Measurements from ENCODE around the gene CD86.
"Not testable (repeated sequence)": the region's sequence is repeated elsewhere in the genome, so short reads cannot be mapped to it uniquely, and the experiment has no call there.

CD86 gene

GRCh38 chr3:122055215-122055614, at the start of gene CD86:
Gene CD86 (plus strand): TSS chr3:122055362. CDS start chr3:122055490, 128 bp downstream.
- no peak for DNase-seq

- DNase-seq = no peak
These were observed 48.9 kb upstream of the CD86 start for GRCh38 chr3:122006267-122006666.

GRCh38 chr3:122008166-122008565, 47.0 kb upstream of the CD86 start:
- no peak for DNase-seq

GRCh38 chr3:122010506-122010905, 44.7 kb upstream of the CD86 start:
- no peak for DNase-seq

GRCh38 chr3:122011396-122011795, 43.8 kb upstream of the CD86 start:
- no peak for DNase-seq

GRCh38 chr3:122012821-122013220, 42.3 kb upstream of the CD86 start:
- no peak for DNase-seq

- no peak for DNase-seq
These were observed 41.7 kb upstream of the CD86 start for GRCh38 chr3:122013448-122013925.

- DNase-seq = no peak
These were observed 40.4 kb upstream of the CD86 start for GRCh38 chr3:122014741-122015140.

- no peak for DNase-seq
These were observed 35.7 kb upstream of the CD86 start for GRCh38 chr3:122019493-122019892.

GRCh38 chr3:122021037-122021436, 34.1 kb upstream of the CD86 start:
- DNase-seq = no peak

GRCh38 chr3:122021811-122022401, 33.3 kb upstream of the CD86 start, which contains the start of gene ILDR1:
Gene ILDR1 (minus strand): TSS chr3:122022247. CDS start chr3:122022077, 170 bp downstream.
- DNase-seq = no peak

- DNase-seq = no peak
These were observed 31.7 kb upstream of the CD86 start for GRCh38 chr3:122023335-122023910.

GRCh38 chr3:122024800-122025199, 30.4 kb upstream of the CD86 start:
- DNase-seq = no peak

GRCh38 chr3:122025296-122025695, 29.9 kb upstream of the CD86 start:
- no peak for DNase-seq

GRCh38 chr3:122030381-122031122, 24.6 kb upstream of the CD86 start:
- DNase-seq = no peak

- no peak for DNase-seq
These were observed 24.1 kb upstream of the CD86 start for GRCh38 chr3:122031123-122031468.

- no peak for DNase-seq
These were observed 22.6 kb upstream of the CD86 start for GRCh38 chr3:122032531-122032930.

- no peak for DNase-seq
These were observed 22.1 kb upstream of the CD86 start for GRCh38 chr3:122033023-122033422.

GRCh38 chr3:122047296-122047695, 7.9 kb upstream of the CD86 start:
- not testable (repeated sequence) for DNase-seq

- not testable (repeated sequence) for DNase-seq
These were observed 7.4 kb upstream of the CD86 start for GRCh38 chr3:122047773-122048172.

GRCh38 chr3:122052968-122053367, 2.2 kb upstream of the CD86 start:
- DNase-seq = no peak

- no peak for DNase-seq
These were observed 2.5 kb downstream of the CD86 start for GRCh38 chr3:122057671-122058070.

- DNase-seq = no peak
These were observed 3.1 kb downstream of the CD86 start for GRCh38 chr3:122058294-122058693.

- no peak for DNase-seq
These were observed 5.0 kb downstream of the CD86 start for GRCh38 chr3:122060040-122060698.
